Measurements from ENCODE around the gene TRAK1. TPM values are rescaled to one million over a fixed set of nuclear protein-coding genes. Genes with fewer than 3 reads are reported as not detected.

TRAK1 gene
- total RNA-seq, 4 donors from 2014 or later: 25.9 to 41.6 (median 29.6) TPM

GRCh38 chr3:42070524-42070923, 20.6 kb upstream of the TRAK1 start:
- TF ChIP-seq CTCF (IDR thresholded peaks at IDR 0.05; ENCODE audit: low read depth): no peak

GRCh38 chr3:42071904-42072812, 19.0 kb upstream of the TRAK1 start:
- no peak for TF ChIP-seq CTCF (IDR thresholded peaks at IDR 0.05; ENCODE audit: low read depth)

DNA sequence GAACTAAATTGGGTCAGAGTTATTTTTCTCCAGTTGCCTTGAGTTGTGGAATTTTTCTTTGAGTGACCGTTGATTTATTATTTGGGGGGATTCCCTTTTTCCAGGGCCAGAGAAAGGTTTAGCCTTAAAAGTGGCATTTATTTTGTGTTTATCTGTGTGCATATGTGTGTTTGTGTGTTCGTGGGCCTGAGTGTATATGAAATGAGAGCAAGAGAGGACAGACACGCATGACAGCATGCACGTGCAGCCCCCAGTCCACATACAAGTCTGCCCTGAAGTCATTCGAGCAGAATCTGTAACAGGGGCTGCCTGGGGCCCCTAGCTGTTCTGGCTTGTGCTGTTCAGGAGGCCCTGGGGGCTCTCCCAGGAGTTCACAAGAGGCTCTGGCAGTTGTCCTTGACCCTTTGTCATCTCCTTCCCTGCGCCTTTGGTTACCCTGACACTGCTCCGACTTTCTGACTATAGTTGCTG, 18.3 kb upstream of the TRAK1 start:
- TF ChIP-seq CTCF (IDR thresholded peaks at IDR 0.05; ENCODE audit: low read depth): no peak

DNA sequence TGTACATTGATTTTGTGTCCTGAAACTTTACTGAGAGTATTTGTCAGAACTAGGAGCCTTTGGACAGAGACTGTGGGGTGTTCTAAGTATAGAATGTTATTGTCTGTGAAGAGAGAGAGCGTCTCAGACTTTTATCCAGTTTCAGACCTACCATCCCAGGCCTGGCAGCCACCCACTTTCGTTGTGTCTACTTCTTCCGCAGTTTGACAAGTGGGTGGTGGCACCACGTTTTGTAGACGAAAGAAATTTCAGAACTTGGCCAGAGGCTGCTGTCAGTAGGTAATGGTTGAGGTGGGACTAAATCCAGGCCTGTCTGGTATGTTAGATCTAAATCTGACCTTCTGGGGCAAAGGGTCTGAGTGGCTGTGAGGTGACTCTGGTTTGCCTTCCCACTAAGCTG, 13.4 kb upstream of the TRAK1 start:
- TF ChIP-seq CTCF (IDR thresholded peaks at IDR 0.05; ENCODE audit: low read depth): no peak

- TF ChIP-seq CTCF (IDR thresholded peaks at IDR 0.05; ENCODE audit: low read depth): no peak
These were observed 12.5 kb upstream of the TRAK1 start for GRCh38 chr3:42078677-42079076.

DNA sequence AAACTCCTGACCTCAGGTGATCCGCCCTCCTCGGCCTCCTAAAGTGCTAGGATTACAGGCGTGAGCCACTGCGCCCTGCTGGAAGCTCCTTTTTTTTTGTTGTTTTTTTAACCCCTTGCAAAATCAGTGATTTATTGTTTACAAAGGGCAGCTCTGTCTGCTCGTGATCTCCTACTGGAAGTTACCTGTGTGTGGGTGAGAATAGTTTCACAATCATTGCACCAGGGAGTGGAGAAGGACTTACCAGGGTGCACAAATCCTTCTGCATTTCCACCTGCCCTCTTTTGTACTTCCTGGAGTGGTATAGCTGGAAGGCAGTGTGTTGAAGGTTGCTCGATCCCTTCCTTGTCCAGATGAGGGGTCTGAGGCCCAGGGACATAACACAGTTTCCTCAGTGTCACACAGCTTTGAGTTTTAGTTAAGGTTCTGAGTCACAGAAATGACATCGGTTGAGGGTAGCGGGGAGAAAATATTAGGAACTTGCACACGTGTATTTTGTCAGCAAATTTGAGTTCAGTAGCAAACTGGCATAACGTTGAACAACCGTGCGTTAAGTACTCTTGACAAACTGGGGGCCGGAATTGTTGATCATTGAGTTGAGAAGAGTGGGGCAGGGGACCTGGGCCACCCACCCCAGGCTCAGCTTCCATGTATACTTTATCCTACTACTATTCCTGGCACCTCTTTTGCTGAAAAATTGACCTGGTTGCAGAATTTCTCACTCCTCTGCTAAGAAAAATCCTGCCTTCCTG, 11.3 kb upstream of the TRAK1 start:
- TF ChIP-seq CTCF (IDR thresholded peaks at IDR 0.05; ENCODE audit: low read depth): no peak

GRCh38 chr3:42080453-42080872, 10.7 kb upstream of the TRAK1 start:
- TF ChIP-seq CTCF (IDR thresholded peaks at IDR 0.05; ENCODE audit: low read depth): no peak
